Activated gamma-delta T cell treated with anti-CD3 and anti-CD28 coated beads, Interleukin-2, amount 50 U/mL, for 16 hours (primary cell): ENCODE data around the gene PDHX.

Experiments used
- DNase-seq: peaks from one replicate; pipeline ENCODE4 v3.0.0-alpha.2; 2020; ENCODE audit warnings: low read depth

The PDHX gene

GRCh38 chr11:34957606-34958005 is 41.2 kb downstream of the PDHX start:
- no peak for DNase-seq

GRCh38 chr11:34959770-34960169 is 43.4 kb downstream of the PDHX start:
- DNase-seq = no peak

- no peak for DNase-seq
These were observed 43.9 kb downstream of the PDHX start for GRCh38 chr11:34960277-34960676.

GRCh38 chr11:34962034-34962433 is 45.6 kb downstream of the PDHX start:
- DNase-seq = no peak

GRCh38 chr11:34963351-34963750 is 46.9 kb downstream of the PDHX start:
- no peak for DNase-seq

GRCh38 chr11:34964610-34965331 is 48.4 kb downstream of the PDHX start:
- no peak for DNase-seq

GRCh38 chr11:34968862-34969261 is 52.4 kb downstream of the PDHX start:
- DNase-seq = no peak

- DNase-seq = no peak
These were observed 53.6 kb downstream of the PDHX start for GRCh38 chr11:34970033-34970432.

- DNase-seq = no peak
These were observed 54.1 kb downstream of the PDHX start for GRCh38 chr11:34970480-34970879.

- no peak for DNase-seq
These were observed 55.5 kb downstream of the PDHX start for GRCh38 chr11:34971928-34972327.

- no peak for DNase-seq
These were observed 55.9 kb downstream of the PDHX start for GRCh38 chr11:34972366-34972765.

GRCh38 chr11:34972892-34973291 is 56.5 kb downstream of the PDHX start:
- no peak for DNase-seq

- no peak for DNase-seq
These were observed 59.1 kb downstream of the PDHX start for GRCh38 chr11:34975482-34975881.

GRCh38 chr11:34976496-34977088 is 60.2 kb downstream of the PDHX start:
- DNase-seq = no peak

GRCh38 chr11:34977089-34977912 is 60.9 kb downstream of the PDHX start:
- no peak for DNase-seq

- no peak for DNase-seq
These were observed 62.1 kb downstream of the PDHX start for GRCh38 chr11:34978236-34979191.

- no peak for DNase-seq
These were observed 68.1 kb downstream of the PDHX start for GRCh38 chr11:34984514-34984913.

- DNase-seq = no peak
These were observed 70.6 kb downstream of the PDHX start for GRCh38 chr11:34986883-34987520.

- DNase-seq = no peak
These were observed 71.2 kb downstream of the PDHX start for GRCh38 chr11:34987617-34988016.

- DNase-seq = no peak
These were observed 72.2 kb downstream of the PDHX start for GRCh38 chr11:34988294-34989255.
